A673 (cell line): ENCODE data around the gene FOXF1. TPM values are rescaled to one million over a fixed set of nuclear protein-coding genes. Genes with fewer than 3 reads are reported as not detected.
A peak's percentile ranks its signal among the peaks of the same experiment; 100 is the strongest.

ENCODE experiments used
- BruUV-seq: library from RNA; stranded (reverse); fragments of 400-500 nt; replicated peaks from 2 replicates; lab custom pipeline; 2021; lab: Mats Ljungman, UMichigan
- CTCF ChIA-PET: fragments of 300-600 bp; sonication (Branson Sonifier 250); formaldehyde crosslinking; loops from one replicate; lab custom pipeline; 2022; ENCODE audit warnings: antibody characterized with exemption; lab: Charles Lee
- POLR2A ChIA-PET: fragments of 300-600 bp; sonication (Branson Sonifier 250); formaldehyde crosslinking; loops from one replicate; lab custom pipeline; 2022; ENCODE audit warnings: antibody characterized with exemption; ENCODE audit not compliant: low non-redundant PET; lab: Charles Lee
- DNase-seq: peaks from one replicate; pipeline ENCODE4 v3.0.0-alpha.2; 2015; ENCODE audit warnings: low spot score
- H3K27ac ChIP-seq: fragments of 200-600 bp; sonication (generic); 2 replicates; pipeline ENCODE4 v1.5.1; 2016; ENCODE audit warnings: mixed run types, low read depth, mild to moderate bottlenecking, mixed read lengths, antibody characterized with exemption, low read length; ENCODE audit not compliant: poor library complexity, severe bottlenecking
- H3K27me3 ChIP-seq: fragments of 200-600 bp; sonication (generic); replicated peaks from 2 replicates; pipeline ENCODE4 v1.6.1; 2017; ENCODE audit warnings: mixed run types, low read depth, mild to moderate bottlenecking, mixed read lengths, antibody characterized with exemption, low read length; ENCODE audit not compliant: insufficient read depth, poor library complexity
- H3K36me3 ChIP-seq: fragments of 200-600 bp; sonication (generic); 2 replicates; pipeline ENCODE4 v1.6.1; 2016; ENCODE audit warnings: mixed run types, mild to moderate bottlenecking, mixed read lengths, antibody characterized with exemption, low read length; ENCODE audit not compliant: insufficient read depth, poor library complexity, severe bottlenecking
- H3K4me1 ChIP-seq: fragments of 200-600 bp; sonication (generic); 2 replicates; pipeline ENCODE4 v1.6.1; 2017; ENCODE audit warnings: mixed run types, mild to moderate bottlenecking, mixed read lengths, antibody characterized with exemption, low read length; ENCODE audit not compliant: insufficient read depth, poor library complexity, severe bottlenecking
- H3K4me3 ChIP-seq: fragments of 200-600 bp; sonication (generic); 2 replicates; pipeline ENCODE4 v1.5.1; 2016; ENCODE audit warnings: low read depth, mixed run types, mild to moderate bottlenecking, mixed read lengths, low read length; ENCODE audit not compliant: poor library complexity, severe bottlenecking
- H3K9me3 ChIP-seq: fragments of 200-600 bp; sonication (generic); 2 replicates; pipeline ENCODE4 v1.6.1; 2016; ENCODE audit warnings: mixed run types, low read depth, mild to moderate bottlenecking, mixed read lengths, antibody characterized with exemption, low read length; ENCODE audit not compliant: poor library complexity, severe bottlenecking
- EZH2 ChIP-seq: fragments of 200-600 bp; sonication (generic); IDR thresholded peaks from 2 replicates; pipeline ENCODE4 v1.6.1; 2017; ENCODE audit warnings: borderline replicate concordance, low read depth, mild to moderate bottlenecking, mixed read lengths, antibody characterized with exemption, low read length; ENCODE audit not compliant: poor library complexity, severe bottlenecking
- intact Hi-C: fragments of 100-400 bp; cut with micrococcal nuclease; formaldehyde crosslinking; loops from one replicate; pipeline ENCODE4 v1.10.0; 2022; ENCODE audit not compliant: unreplicated experiment
- total RNA-seq: library from RNA; stranded (reverse); gene quantifications from 2 replicates; pipeline ENCODE4 v1.2.3, GENCODE V29; 2021
- TF ChIP-seq, protein P1 (sequence below): fragments of 300-800, 200-600 bp; sonication (generic); conservative IDR thresholded peaks from 2 replicates; pipeline ENCODE4 v1.5.1; 2017; ENCODE audit warnings: low read depth, mild to moderate bottlenecking, antibody characterized with exemption, low read length, moderate library complexity, mixed read lengths

FOXF1 gene
- total RNA-seq, 1 experiment from 2014 or later, result not detected

DNA sequence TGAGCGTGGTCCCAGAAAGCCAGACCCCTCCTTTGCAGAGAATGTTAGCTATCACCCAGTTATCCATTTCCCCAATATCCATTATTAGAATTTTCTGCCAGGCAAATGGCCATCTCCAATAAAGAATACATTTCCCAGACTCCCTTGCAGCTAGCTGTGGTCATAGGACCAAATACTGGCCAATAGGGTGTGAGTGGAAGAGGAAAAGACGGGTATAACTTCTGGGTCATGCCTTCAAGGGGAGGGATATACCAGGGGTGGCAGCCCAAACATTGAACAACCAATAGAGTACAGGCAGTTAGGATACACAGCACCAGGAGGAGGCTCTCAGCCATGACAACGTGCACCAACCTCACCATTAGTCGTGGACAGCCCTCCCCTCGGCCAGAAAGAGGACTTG, 26.1 kb upstream of the FOXF1 start:
- TF ChIP-seq, protein P1, sequence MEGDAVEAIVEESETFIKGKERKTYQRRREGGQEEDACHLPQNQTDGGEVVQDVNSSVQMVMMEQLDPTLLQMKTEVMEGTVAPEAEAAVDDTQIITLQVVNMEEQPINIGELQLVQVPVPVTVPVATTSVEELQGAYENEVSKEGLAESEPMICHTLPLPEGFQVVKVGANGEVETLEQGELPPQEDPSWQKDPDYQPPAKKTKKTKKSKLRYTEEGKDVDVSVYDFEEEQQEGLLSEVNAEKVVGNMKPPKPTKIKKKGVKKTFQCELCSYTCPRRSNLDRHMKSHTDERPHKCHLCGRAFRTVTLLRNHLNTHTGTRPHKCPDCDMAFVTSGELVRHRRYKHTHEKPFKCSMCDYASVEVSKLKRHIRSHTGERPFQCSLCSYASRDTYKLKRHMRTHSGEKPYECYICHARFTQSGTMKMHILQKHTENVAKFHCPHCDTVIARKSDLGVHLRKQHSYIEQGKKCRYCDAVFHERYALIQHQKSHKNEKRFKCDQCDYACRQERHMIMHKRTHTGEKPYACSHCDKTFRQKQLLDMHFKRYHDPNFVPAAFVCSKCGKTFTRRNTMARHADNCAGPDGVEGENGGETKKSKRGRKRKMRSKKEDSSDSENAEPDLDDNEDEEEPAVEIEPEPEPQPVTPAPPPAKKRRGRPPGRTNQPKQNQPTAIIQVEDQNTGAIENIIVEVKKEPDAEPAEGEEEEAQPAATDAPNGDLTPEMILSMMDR, result no peak
- TF ChIP-seq EZH2, result no peak
- H3K27me3 ChIP-seq, result peaks cover 85% of the 10 kb centered on the region
- H3K4me1 ChIP-seq, result no peaks in the 10 kb centered on the region
- no TSS peak for BruUV-seq
- no peaks in the 10 kb centered on the region for H3K36me3 ChIP-seq
- intact Hi-C loops, result no loop called here
- H3K4me3 ChIP-seq, result no peak overlapping the region
- no peak overlapping the region for H3K27ac ChIP-seq
- DNase-seq, result no peak
- POLR2A ChIA-PET, result no interaction called here
- no peaks in the 10 kb centered on the region for H3K9me3 ChIP-seq
- CTCF ChIA-PET, result no interaction called here

DNA sequence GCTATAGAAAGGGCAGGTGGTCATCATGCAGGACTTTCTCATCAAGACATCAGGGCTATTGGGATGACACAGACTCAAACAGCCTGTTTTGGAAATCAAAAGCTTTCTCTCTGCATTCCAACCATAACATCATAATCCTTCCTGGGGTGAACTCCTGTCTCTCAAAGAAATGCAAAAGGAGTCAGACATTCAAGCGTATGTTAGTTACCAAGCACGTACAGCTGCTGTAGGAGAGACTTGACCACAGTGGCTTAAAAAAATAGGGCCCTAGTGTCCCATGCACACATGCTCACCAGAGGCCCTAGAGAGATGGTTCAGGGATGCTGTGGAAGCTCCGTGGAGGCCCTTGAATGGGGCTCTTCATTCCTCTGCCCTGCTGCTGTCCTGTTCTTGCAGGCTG, 24.6 kb upstream of the FOXF1 start:
- Histone ChIP-seq H3K9me3 (no peaks in the 10 kb centered on the region), H3K36me3 (no peaks in the 10 kb centered on the region), H3K27me3 (peaks cover 85% of the 10 kb centered on the region), H3K27ac (no peak overlapping the region), H3K4me1 (no peaks in the 10 kb centered on the region), H3K4me3 (no peak overlapping the region)
- no TSS peak for BruUV-seq
- POLR2A ChIA-PET, result no interaction called here
- no peak for DNase-seq
- intact Hi-C loops, result no loop called here
- CTCF ChIA-PET, result no interaction called here
- no peak for TF ChIP-seq EZH2
- TF ChIP-seq, protein P1, result no peak

GRCh38 chr16:86490859-86491639, 19.3 kb upstream of the FOXF1 start:
- intact Hi-C loops, result no loop called here
- POLR2A ChIA-PET, result no interaction called here
- H3K4me3 ChIP-seq, result no peak overlapping the region
- TF ChIP-seq, protein P1, result no peak
- peak; percentile 30 for TF ChIP-seq EZH2
- H3K27me3 ChIP-seq, result peaks cover 100% of the 10 kb centered on the region
- no peak overlapping the region for H3K27ac ChIP-seq
- CTCF ChIA-PET, result no interaction called here
- DNase-seq, result no peak
- no TSS peak for BruUV-seq
- no peaks in the 10 kb centered on the region for H3K36me3 ChIP-seq
- H3K9me3 ChIP-seq, result no peaks in the 10 kb centered on the region
- H3K4me1 ChIP-seq, result no peaks in the 10 kb centered on the region
